ENCODE measurements around the gene SH2D2A. TPM values are rescaled to one million over a fixed set of nuclear protein-coding genes. Genes with fewer than 3 reads are reported as not detected.

SH2D2A gene
- total and polyA plus RNA-seq, 2 donors (not counting 3 experiments of a cell fraction or from before 2014, with no cell fraction given), result 0.92 to 1.1 TPM

- Histone ChIP-seq H3K36me3 (ENCODE audit: control insufficient read depth in 2 of 2, extremely low read depth in 1 of 2, insufficient read depth in 2 of 2, low read length in 2 of 2) (no peaks in the 10 kb centered on the region), H3K9me3 (replicated peaks; ENCODE audit: control insufficient read depth, insufficient read depth, low read length) (no peaks in the 10 kb centered on the region), H3K27ac (ENCODE audit: insufficient read depth, low read depth, low read length) (no peak overlapping the region), H3K4me1 (ENCODE audit: control insufficient read depth, extremely low read depth, insufficient read depth, low read length) (peaks cover 36% of the 10 kb centered on the region), H3K27me3 (ENCODE audit: control insufficient read depth in 2 of 2, insufficient read depth in 2 of 2, low read length in 2 of 2) (peaks cover 33 to 45% of the 10 kb centered on the region in 2 experiments), H2AFZ (ENCODE audit: low read depth, low read length) (no peak overlapping the region), H3K79me2 (ENCODE audit: control insufficient read depth, insufficient read depth, low read length) (no peaks in the 10 kb centered on the region), H4K20me1 (replicated peaks; ENCODE audit: control insufficient read depth, extremely low read depth, insufficient read depth, low read length) (no peaks in the 10 kb centered on the region), H3K9me1 (replicated peaks; ENCODE audit: control insufficient read depth, extremely low read depth, insufficient read depth, low read length) (no peaks in the 10 kb centered on the region), H3K4me3 (replicated peaks in 1 of 3; ENCODE audit: insufficient read depth in 1 of 3, low read depth in 1 of 3, low read length in 3 of 3) (no peak overlapping the region), H3K9ac (replicated peaks; ENCODE audit: extremely low read depth, insufficient read depth, low read length) (no peak overlapping the region), H3K4me2 (ENCODE audit: insufficient read depth, low read length) (no peak overlapping the region)
- dilution Hi-C loops (cut with MboI; ENCODE audit: extremely low pct_ligation_motif_present, low sequenced_read_pairs), result no loop called here
- CTCF ChIA-PET, result interaction anchor here (0.7 to 2.0 kb wide), 6 partner anchors 9 to 86 kb away, joined by 3 to 15 read pairs (median 6); no protein-coding TSS in a partner anchor
- intact Hi-C loops (cut with micrococcal nuclease), result no loop called here
- no peak for DNase-seq (ENCODE audit: low read depth, low spot score)
- no TSS peak for BruUV-seq (replicated peaks)
- FAIRE-seq, result no peak
- TF ChIP-seq, protein P1, sequence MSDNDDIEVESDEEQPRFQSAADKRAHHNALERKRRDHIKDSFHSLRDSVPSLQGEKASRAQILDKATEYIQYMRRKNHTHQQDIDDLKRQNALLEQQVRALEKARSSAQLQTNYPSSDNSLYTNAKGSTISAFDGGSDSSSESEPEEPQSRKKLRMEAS (IDR thresholded peaks at IDR 0.05; ENCODE audit: insufficient read depth, insufficient read length), result no peak
- TF ChIP-seq CTCF (IDR thresholded peaks at IDR 0.05; ENCODE audit: extremely low read depth in 1 of 2, insufficient read depth in 1 of 2, low read depth in 1 of 2, low read length in 2 of 2), result no peak
- TF ChIP-seq POLR2AphosphoS5 (IDR thresholded peaks at IDR 0.05; ENCODE audit: insufficient read depth, low read depth, low read length), result no peak
- TF ChIP-seq EZH2 (IDR thresholded peaks at IDR 0.05; ENCODE audit: borderline replicate concordance, low read depth, low read length, severe bottlenecking), result no peak
- TF ChIP-seq JUN (IDR thresholded peaks at IDR 0.05; ENCODE audit: borderline replicate concordance, insufficient read depth, insufficient read length, low read depth), result no peak
- TF ChIP-seq MYC (IDR thresholded peaks at IDR 0.05; ENCODE audit: low read depth, low read length), result no peak
- no peak for TF ChIP-seq POLR2A (IDR thresholded peaks at IDR 0.05; ENCODE audit: low read depth, low read length)
- no peak for TF ChIP-seq GATA2 (IDR thresholded peaks at IDR 0.05; ENCODE audit: insufficient read depth, insufficient read length, low read depth, low read length)
- TF ChIP-seq FOS (IDR thresholded peaks at IDR 0.05; ENCODE audit: borderline replicate concordance, insufficient read depth, low read length), result no peak
- POLR2A ChIA-PET, result no interaction called here
Observed at GRCh38 chr1:156841295-156841855, 24.7 kb upstream of the SH2D2A start.

Data from endothelial cell of umbilical vein (primary cell).